22Rv1 (cell line): ENCODE measurements around the gene RELA.

Experiments
- CTCF ChIP-seq: fragments of 450-650 bp; IDR thresholded peaks from 2 replicates; pipeline ENCODE4 v1.5.1; 2017; ENCODE audit warnings: mild to moderate bottlenecking
- ZFX ChIP-seq: fragments of 450-650 bp; IDR thresholded peaks from 2 replicates; pipeline ENCODE4 v1.6.1; 2017; ENCODE audit warnings: antibody characterized with exemption, borderline replicate concordance

DNA sequence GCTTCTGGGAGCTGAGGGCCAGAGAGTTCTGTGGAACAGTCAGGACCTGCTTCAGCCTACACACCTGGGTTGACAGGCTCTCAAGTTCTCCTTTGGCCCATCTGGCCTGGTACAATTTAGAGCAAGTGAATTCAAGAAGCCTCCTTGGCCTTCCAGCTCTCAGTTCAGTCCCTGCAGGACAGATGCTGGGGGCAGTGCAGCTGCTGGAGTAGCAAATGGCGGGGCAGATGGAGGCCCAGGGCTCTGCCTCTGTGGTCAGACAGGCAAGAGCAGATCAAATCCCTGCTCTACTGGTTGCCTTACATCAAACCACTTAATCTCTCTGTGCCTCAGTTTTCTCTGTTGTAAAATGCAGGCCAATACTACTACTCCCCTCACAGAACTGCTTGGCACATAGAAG, 58.5 kb downstream of the RELA start:
- TF ChIP-seq CTCF = no peak
- TF ChIP-seq ZFX = no peak
